Spleen (tissue), 11 donors: ENCODE results near the gene OXT. TPM values are rescaled to one million over a fixed set of nuclear protein-coding genes. Genes with fewer than 3 reads are reported as not detected.

Experiments
- DNase-seq: peaks from one replicate; pipeline ENCODE4 v3.0.0-alpha.2; 2020
- H3K27ac ChIP-seq, 8 donors: fragments of 200-600 bp; sonication (generic) in 7 of 8; 1 replicate in 4 of 8; 2 replicates in 4 of 8; pipeline versions ENCODE4 v1.5.0 to v1.8.0; 2016 to 2021; ENCODE audit warnings: inconsistent platforms in 4 of 8, mild to moderate bottlenecking in 4 of 8, moderate library complexity in 1 of 8
- H3K27me3 ChIP-seq, 7 donors: fragments of 200-600 bp; sonication (generic) in 6 of 7; replicated peaks in 1 of 7; 1 replicate in 4 of 7; 2 replicates in 3 of 7; pipeline versions ENCODE4 v1.5.0 to v1.8.0; 2016 to 2021; ENCODE audit warnings: inconsistent platforms in 3 of 7, mild to moderate bottlenecking in 1 of 7
- H3K36me3 ChIP-seq, 6 donors: fragments of 200-600 bp; sonication (generic) in 5 of 6; 1 replicate in 4 of 6; 2 replicates in 2 of 6; pipeline versions ENCODE4 v1.5.0 to v1.8.0; 2016 to 2021; ENCODE audit warnings: inconsistent platforms in 2 of 6
- H3K4me1 ChIP-seq, 6 donors: fragments of 200-600 bp; sonication (generic) in 5 of 6; 1 replicate in 3 of 6; 2 replicates in 3 of 6; pipeline versions ENCODE4 v1.5.0 to v1.8.0; 2016 to 2021; ENCODE audit warnings: inconsistent platforms in 3 of 6
- H3K4me3 ChIP-seq, 8 donors: fragments of 200-600 bp; sonication (generic) in 7 of 8; 1 replicate in 4 of 8; 2 replicates in 4 of 8; pipeline versions ENCODE4 v1.5.0 to v1.8.0; 2016 to 2021; ENCODE audit warnings: inconsistent platforms in 4 of 8, mild to moderate bottlenecking in 4 of 8, moderate library complexity in 2 of 8
- H3K9me3 ChIP-seq, 8 donors: fragments of 200-600 bp; sonication (generic) in 7 of 8; 1 replicate in 4 of 8; 2 replicates in 4 of 8; pipeline versions ENCODE4 v1.5.0 to v1.8.0; 2016 to 2021; ENCODE audit warnings: inconsistent platforms in 4 of 8
- CTCF ChIP-seq, 11 experiments: fragments of 200-600 bp in 7 of 11; fragments of 450-650 bp in 4 of 11; sonication (generic) in 4 of 11; IDR thresholded peaks in 8 of 11; conservative IDR thresholded peaks in 3 of 11; 1 replicate in 7 of 11; 2 replicates in 4 of 11; pipeline versions ENCODE4 v1.4.0 to v1.8.0; 2016 to 2021; ENCODE audit warnings: antibody characterized with exemption in 11 of 11, inconsistent platforms in 4 of 11, mild to moderate bottlenecking in 1 of 11
- POLR2A ChIP-seq, 3 donors: fragments of 450-650 bp; IDR thresholded peaks; one replicate each; pipeline ENCODE4 v1.5.1; 2017; ENCODE audit warnings: antibody characterized with exemption in 3 of 3, mild to moderate bottlenecking in 1 of 3
- POLR2AphosphoS5 ChIP-seq, 3 donors: sonication (generic); formaldehyde crosslinking; IDR thresholded peaks; one replicate each; pipeline ENCODE4 v1.5.1; 2017; ENCODE audit warnings: antibody characterized with exemption in 3 of 3
- WGBS, 5 donors: extraction: QIAGEN DNeasy Blood & Tissue Kit in 3 of 5; methylation state at CpG; one replicate each; pipeline versions ENCODE4 v1.1.5 to v1.1.7; 2013 to 2018; 5-methylcytosine and 5-hydroxymethylcytosine counted together
- intact Hi-C: fragments of 100-400 bp; cut with DNase I; formaldehyde crosslinking; loops from one replicate; pipeline ENCODE4 v1.15.0; 2023; ENCODE audit warnings: low total_unique reads
- polyA plus RNA-seq, 3 donors: library from polyadenylated mRNA; stranded (reverse); fragments of 200-250 nt; gene quantifications; one replicate each; pipeline ENCODE4 v1.2.1, GENCODE V29; 2013
- total RNA-seq, 7 donors: library from RNA; depleted of rRNA in 3 of 7; stranded (reverse); fragments of >200 nt in 3 of 7; fragmentation: NEBNext Ultra II Directional in 4 of 7; extraction: Animal tissue kit (Norgen Biotek cat#: 25700) in 4 of 7; gene quantifications; one replicate each; pipeline versions ENCODE4 v1.1.0 to v1.2.1, GENCODE V29; 2016 to 2021
- donor health status: healthy with polysubstance abuse.
- donor health status: DM: no; HTN: no; CAD: no; lungs with moderate emphysema.
- donor health status: DM: no; HTN: no; CAD: no.
- donor health status: Bipolar disorder and iron deficiency.
- donor health status: healthy.
- donor health status: DM: no; HTN: no; CAD: no.
- donor health status: DM: yes; HTN: yes; CAD: no.

Gene OXT
- total and polyA plus RNA-seq, 10 donors = 0.68 to 1.00 TPM; not detected in 8

- 84 to 98% (median 94%) methylated on average over 3 to 8 of the region's 8 CpGs for WGBS, 5 donors
- no peak overlapping the region for H3K4me3 ChIP-seq
- peaks cover 4 to 73% (median 43%) of the 10 kb centered on the region in 7 donors for H3K27me3 ChIP-seq
- no peaks in the 10 kb centered on the region for H3K9me3 ChIP-seq
- TF ChIP-seq CTCF (IDR thresholded peaks at IDR 0.05 in 8 of 11, conservative IDR thresholded peaks at IDR 0.05 in 3 of 11) (no peak), POLR2AphosphoS5 (IDR thresholded peaks at IDR 0.05) (no peak), POLR2A (IDR thresholded peaks at IDR 0.05) (no peak)
- no peak for DNase-seq
- peaks cover 3 to 29% (median 18%) of the 10 kb centered on the region in 6 donors for H3K4me1 ChIP-seq
- intact Hi-C loops = no loop called here
- H3K36me3 ChIP-seq = no peaks in the 10 kb centered on the region
- no peak overlapping the region for H3K27ac ChIP-seq
Observed at GRCh38 chr20:3085571-3086072, 14.2 kb downstream of the OXT start.

- intact Hi-C loops = no loop called here
- no peaks in the 10 kb centered on the region for H3K36me3 ChIP-seq
- DNase-seq = no peak
- no peaks in the 10 kb centered on the region for H3K9me3 ChIP-seq
- H3K4me1 ChIP-seq = peaks cover 0 to 28% (median 13%) of the 10 kb centered on the region in 6 donors
- 81 to 89% (median 85%) methylated on average over 7 of the region's 7 CpGs for whole genome bisulfite sequencing, 5 donors
- TF ChIP-seq POLR2A (IDR thresholded peaks at IDR 0.05) (no peak), CTCF (IDR thresholded peaks at IDR 0.05 in 8 of 11, conservative IDR thresholded peaks at IDR 0.05 in 3 of 11) (no peak), POLR2AphosphoS5 (IDR thresholded peaks at IDR 0.05) (no peak)
- H3K4me3 ChIP-seq = no peak overlapping the region
- H3K27ac ChIP-seq = no peak overlapping the region
- peaks cover 4 to 73% (median 34%) of the 10 kb centered on the region in 7 donors for H3K27me3 ChIP-seq
Observed at GRCh38 chr20:3088031-3088430, 16.6 kb downstream of the OXT start.

GRCh38 chr20:3090565-3090964 lies 19.1 kb downstream of the OXT start:
- Histone ChIP-seq H3K27me3 (peaks cover 0 to 61% (median 23%) of the 10 kb centered on the region in 7 donors), H3K4me1 (peaks cover 0 to 25% (median 15%) of the 10 kb centered on the region in 6 donors), H3K27ac (no peak overlapping the region), H3K4me3 (no peak overlapping the region), H3K9me3 (no peaks in the 10 kb centered on the region), H3K36me3 (no peaks in the 10 kb centered on the region)
- intact Hi-C loops = no loop called here
- DNase-seq = no peak
- no peak for TF ChIP-seq POLR2A (IDR thresholded peaks at IDR 0.05)
- TF ChIP-seq POLR2AphosphoS5 (IDR thresholded peaks at IDR 0.05) = no peak
- TF ChIP-seq CTCF (IDR thresholded peaks at IDR 0.05 in 8 of 11, conservative IDR thresholded peaks at IDR 0.05 in 3 of 11) = no peak
- 0 to 7% (median 0%) methylated on average over 1 of the region's 1 CpG for WGBS, 5 donors

- no peaks in the 10 kb centered on the region for H3K36me3 ChIP-seq
- DNase-seq = peak; percentile 83
- TF ChIP-seq POLR2A (IDR thresholded peaks at IDR 0.05) (no peak), POLR2AphosphoS5 (IDR thresholded peaks at IDR 0.05) (peak in 2 of 3 donors; percentile 30 to 51), CTCF (IDR thresholded peaks at IDR 0.05 in 8 of 11, conservative IDR thresholded peaks at IDR 0.05 in 3 of 11) (no peak)
- intact Hi-C loops = no loop called here
- H3K9me3 ChIP-seq = no peaks in the 10 kb centered on the region
- peak overlapping the region; percentile 19 to 68 (median 40) for H3K4me3 ChIP-seq
- WGBS, 5 donors = 6 to 8% (median 7%) methylated on average over 32 to 81 of the region's 81 CpGs
- peaks cover 0 to 25% (median 15%) of the 10 kb centered on the region in 6 donors for H3K4me1 ChIP-seq
- H3K27me3 ChIP-seq = peaks cover 0 to 62% (median 23%) of the 10 kb centered on the region in 7 donors
- peak overlapping the region in 6 of 8 donors; percentile 20 to 69 (median 42) for H3K27ac ChIP-seq
Observed at GRCh38 chr20:3092611-3093379, 21.4 kb downstream of the OXT start.
